Heart left ventricle (tissue), 13 donors: Measurements from ENCODE around the gene GRIA3.

Experiments
- CTCF ChIP-seq, 12 donors: fragments of 200-600 bp; sonication (generic) in 4 of 12; IDR thresholded peaks; one replicate each; pipeline versions ENCODE4 v1.5.0 to v1.8.0; 2018 to 2022; ENCODE audit warnings: antibody characterized with exemption in 12 of 12, mild to moderate bottlenecking in 5 of 12
- POLR2A ChIP-seq, 2 donors: fragments of 450-650 bp; IDR thresholded peaks; one replicate each; pipeline ENCODE4 v1.6.1; 2017; ENCODE audit warnings: antibody characterized with exemption in 2 of 2, mild to moderate bottlenecking in 2 of 2, moderate library complexity in 2 of 2
- donor health status: ischemic (EF 13 %, LVEDD 7.1; RV severe dilation, severe dysfunction).
- donor health status: DM: no; HTN: yes; CAD: no.
- donor health status: DM: no; HTN: no; CAD: no.
- donor health status: ischemic (EF 25% LVEDD 6.9; RV normal size, moderate dysfunction).
- donor health status: ischemic (EF 25% LVEDD 5.7; RV mildly dilated, moderate dysfunction).
- donor health status: ischemic (EF 35%, LVEDD 5.7; RV mildly dilated, moderate dysfunction).
- donor health status: nonischemic (EF 11% LVEDD 7.7; RV severe dilation, severe dysfunction).
- donor health status: DM: yes; HTN: yes; CAD: no.
- donor health status: PGD.
- donor health status: ischemic (EF 29% LVEDD 5.4; RV normal size, mild dysfunction).
- donor health status: nonischemic (EF 23%, LVEDD 6.1; RV moderate dilation, normal function).

- TF ChIP-seq CTCF (IDR thresholded peaks at IDR 0.05) (no peak), POLR2A (IDR thresholded peaks at IDR 0.05) (no peak)
Observed at GRCh38 chrX:123313486-123313885, 129.4 kb downstream of the GRIA3 start.
